Ureter (tissue), 1 donor: Measurements from ENCODE around the gene DNM1. TPM values are rescaled to one million over a fixed set of nuclear protein-coding genes. Genes with fewer than 3 reads are reported as not detected.
"Not testable (repeated sequence)": the region's sequence is repeated elsewhere in the genome, so short reads cannot be mapped to it uniquely, and the experiment has no call there.

Source experiments
- DNase-seq: peaks from one replicate; pipeline ENCODE4 v3.0.0-alpha.2; 2020; ENCODE audit warnings: low spot score
- total RNA-seq: library from RNA; stranded (reverse); gene quantifications from one replicate; pipeline ENCODE4 v1.2.4, GENCODE V29; 2023
- donor health status: DM: yes; HTN: yes; CAD: no.

Gene DNM1
- total RNA-seq, 1 donor from 2014 or later: 31.4 TPM

- no peak for DNase-seq
Measured at GRCh38 chr9:128178806-128179431, 24.3 kb upstream of the DNM1 start.

GRCh38 chr9:128180001-128180400, 23.2 kb upstream of the DNM1 start:
- no peak for DNase-seq

- no peak for DNase-seq
Measured at GRCh38 chr9:128180447-128180846, 22.7 kb upstream of the DNM1 start.

DNA sequence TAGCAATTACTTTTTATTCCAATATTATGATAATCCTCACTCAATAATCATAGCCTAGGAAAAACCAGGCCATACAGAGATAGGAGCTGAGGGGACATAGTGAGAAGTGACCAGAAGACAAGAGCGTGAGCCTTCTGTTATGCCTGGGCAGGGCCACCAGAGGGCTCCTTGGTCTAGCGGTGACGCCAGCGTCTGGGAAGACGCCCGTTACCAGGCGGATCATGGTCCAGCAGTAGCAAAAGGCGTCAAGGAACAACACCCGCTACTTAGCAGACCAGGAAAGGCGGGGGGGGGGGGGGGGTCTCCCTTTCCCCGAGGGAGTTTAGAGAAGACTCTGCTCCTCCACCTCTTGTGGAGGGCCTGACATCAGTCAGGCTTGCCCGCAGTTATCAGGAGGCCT, 21.7 kb upstream of the DNM1 start:
- not testable (repeated sequence) for DNase-seq

- no peak for DNase-seq
Measured at GRCh38 chr9:128182893-128183588, 20.1 kb upstream of the DNM1 start.

DNA sequence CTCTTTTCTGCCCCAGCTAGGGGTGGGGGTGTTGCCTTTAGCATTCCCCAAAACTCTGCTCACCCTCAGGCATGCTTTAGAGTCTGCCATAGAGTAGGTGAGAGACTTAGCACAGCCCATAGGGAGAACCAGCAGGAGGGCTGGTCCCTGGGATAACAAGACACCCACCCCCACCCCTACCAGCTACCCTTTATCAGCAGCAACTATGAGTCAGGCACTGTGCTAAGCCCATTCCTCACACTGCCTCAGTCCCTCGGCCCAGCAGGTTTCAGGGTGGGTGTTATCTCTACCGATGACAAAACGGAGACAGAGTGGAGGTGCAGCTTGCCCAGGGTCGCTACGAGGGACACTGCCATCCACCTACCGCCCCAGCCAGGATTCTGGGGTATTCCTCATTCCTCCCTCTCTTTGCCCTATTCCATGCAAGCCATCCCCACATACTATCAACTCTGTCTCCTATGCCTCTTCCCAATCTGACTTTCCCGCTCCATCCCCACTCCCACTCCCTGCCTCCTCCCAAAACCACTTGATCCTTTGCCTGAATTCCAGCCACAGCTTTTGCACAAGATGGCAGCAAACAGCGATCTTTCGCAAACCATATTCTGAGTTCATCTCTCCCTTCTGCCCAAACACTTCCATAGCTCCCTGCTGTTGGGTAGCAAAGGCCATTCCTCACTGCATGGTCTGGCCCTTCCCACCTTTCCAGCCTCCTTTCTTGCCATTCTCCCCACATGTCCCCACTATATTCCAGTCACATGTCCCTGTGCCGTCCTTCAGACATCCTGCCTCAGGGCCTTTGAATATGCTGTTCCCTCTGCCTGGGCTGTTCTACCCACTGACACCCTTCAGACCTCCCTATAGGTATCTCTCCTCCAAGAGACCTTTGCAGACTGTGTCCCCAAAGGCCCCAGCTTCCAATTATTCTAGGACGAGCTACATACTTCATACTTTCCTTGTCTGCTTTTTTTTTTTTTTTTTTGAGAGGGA, 16.9 kb upstream of the DNM1 start:
- DNase-seq: no peak

GRCh38 chr9:128187361-128187760, 15.8 kb upstream of the DNM1 start:
- no peak for DNase-seq

GRCh38 chr9:128188209-128188608, 15.0 kb upstream of the DNM1 start:
- no peak for DNase-seq

DNA sequence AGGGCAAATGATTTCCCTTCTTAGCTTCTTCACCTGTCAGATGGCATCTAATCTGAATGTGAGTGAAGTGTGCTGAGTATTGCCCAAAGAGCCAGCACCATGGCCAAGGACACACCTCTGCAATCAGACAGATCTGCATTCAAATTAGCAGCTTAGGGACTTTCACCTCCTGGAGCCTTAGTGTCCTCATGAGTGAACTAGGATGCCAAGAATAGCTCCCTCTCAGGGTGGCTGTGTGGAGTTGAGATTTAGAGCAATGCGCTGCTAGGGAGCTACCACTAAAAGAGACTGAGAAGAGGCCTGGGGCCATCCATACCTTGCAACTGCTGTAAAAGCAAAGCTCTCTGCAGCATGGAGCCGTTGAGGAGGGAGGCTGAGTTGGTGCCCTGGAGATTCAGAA, 13.2 kb upstream of the DNM1 start:
- DNase-seq: no peak

DNA sequence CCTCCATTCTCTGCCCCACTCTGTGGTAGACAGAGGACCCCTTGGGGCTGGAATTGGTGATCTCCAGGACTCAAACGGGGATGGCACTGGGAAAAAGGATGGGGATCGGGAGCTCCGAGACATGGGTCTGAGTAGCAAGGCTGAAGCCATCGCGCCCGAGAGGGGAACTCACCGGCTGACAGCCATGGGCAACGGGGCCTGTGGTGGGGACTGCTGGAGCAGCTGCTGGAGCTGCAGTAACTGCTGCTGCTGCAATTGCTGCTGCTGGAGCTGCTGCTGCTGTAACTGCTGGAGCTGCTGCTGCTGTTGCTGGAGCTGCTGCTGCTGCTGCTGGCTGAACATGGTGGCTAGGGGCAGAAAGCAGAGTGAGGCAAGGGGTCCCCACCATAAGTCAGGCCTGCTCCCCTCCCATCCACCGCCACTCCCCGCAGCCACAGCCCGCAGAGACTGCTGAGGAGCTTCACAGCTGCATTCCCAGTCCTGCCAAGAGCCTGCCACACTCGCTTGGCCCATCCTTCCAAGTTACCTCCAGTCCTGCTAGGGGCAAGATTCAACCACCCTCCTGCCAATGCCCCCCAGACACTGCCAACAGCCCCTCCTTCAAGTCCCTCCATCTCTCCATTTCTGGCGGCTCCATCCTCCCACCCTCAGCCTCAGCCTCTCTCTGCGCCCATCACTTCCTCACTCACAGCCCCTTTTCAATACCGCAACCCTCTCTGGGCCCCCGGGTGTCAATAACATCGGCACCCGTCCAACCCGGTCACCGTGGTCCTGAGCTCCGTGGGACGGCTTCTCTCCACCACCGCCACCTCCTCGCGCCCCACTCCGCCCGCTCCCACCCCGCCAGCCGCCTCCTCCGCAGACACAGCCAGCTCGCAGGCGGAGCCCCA, 12.4 kb upstream of the DNM1 start:
- DNase-seq: no peak

DNA sequence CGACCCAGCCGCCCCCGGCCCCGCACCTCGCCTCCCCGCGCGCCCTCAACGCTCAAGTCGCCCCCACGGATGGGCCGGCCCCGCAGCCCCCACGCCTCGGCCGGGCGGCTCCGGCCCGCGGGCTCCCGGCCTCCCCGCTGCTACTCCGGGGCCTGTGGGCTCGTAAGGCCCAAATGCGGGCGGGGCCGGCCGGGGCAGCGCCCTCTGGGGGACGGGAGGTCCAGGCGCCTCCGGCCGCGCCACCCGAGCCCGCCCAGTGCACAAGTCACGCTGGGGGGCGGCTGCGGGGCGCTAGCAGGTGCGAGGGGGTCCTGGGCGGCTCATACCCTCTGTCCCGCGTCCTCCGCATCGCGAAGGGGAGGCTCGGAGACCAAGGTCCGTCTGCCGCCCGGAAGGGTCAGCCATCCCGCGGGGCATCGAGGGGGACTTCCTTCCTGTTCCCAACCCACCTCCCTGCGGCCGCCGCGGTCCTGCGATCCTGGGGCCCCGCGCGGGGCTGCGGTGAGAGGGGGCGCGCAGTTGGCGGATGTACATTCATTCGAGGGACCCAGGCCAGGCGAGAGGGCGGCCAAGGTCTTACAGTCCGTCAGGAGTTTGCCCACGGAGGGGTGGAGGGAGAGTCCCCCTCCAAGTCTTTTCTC, 11.7 kb upstream of the DNM1 start, which contains the start of gene CIZ1:
Gene CIZ1 (minus strand): TSS at position 167 of the 641 bp plus-strand sequence. CDS start 715 bp downstream, outside the sequence.
- DNase-seq: peak; percentile 78

DNA sequence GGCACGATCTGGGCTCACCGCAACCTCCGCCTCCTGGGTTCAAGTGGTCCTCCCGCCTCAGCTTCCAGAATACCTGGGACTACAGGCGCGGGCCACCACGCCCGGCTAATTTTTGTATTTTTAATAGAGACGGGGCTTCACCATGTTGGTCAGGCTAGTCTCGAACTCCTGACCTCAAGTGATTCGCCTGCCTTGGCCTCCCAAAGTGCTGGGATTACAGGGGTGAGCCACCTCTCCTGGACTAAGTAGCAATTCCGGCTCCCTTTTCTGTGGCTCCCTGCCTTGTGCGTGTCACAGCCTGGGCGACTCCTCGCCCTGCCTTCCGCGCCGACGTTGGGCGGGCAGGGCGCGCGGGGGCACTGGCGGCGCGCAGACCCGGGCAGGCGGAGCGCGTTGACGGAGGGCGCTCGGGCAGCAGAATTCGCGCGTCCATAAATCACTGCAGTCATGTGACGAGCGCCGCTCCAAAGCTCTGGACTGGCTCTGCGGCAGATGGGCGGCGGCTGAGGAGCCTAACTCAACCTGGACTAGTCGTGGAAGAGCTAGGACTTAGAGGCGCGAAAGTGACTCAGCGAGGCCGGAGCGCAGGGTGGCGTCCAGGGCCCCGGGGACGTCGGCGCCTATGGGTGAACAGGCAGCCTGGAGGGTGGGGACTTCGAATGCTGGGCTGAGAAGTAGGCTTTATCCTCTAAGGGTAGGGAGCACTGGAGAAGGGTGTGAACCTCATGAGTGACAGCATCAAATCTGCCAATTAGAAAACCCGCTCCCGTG, 10.4 kb upstream of the DNM1 start:
- DNase-seq: peak; percentile 91

- no peak for DNase-seq
Measured at GRCh38 chr9:128193469-128194096, 9.6 kb upstream of the DNM1 start.

- no peak for DNase-seq
Measured at GRCh38 chr9:128201441-128202369, 1.5 kb upstream of the DNM1 start.

- no peak for DNase-seq
Measured at GRCh38 chr9:128202648-128203023, 543 bp upstream of the DNM1 start.

DNA sequence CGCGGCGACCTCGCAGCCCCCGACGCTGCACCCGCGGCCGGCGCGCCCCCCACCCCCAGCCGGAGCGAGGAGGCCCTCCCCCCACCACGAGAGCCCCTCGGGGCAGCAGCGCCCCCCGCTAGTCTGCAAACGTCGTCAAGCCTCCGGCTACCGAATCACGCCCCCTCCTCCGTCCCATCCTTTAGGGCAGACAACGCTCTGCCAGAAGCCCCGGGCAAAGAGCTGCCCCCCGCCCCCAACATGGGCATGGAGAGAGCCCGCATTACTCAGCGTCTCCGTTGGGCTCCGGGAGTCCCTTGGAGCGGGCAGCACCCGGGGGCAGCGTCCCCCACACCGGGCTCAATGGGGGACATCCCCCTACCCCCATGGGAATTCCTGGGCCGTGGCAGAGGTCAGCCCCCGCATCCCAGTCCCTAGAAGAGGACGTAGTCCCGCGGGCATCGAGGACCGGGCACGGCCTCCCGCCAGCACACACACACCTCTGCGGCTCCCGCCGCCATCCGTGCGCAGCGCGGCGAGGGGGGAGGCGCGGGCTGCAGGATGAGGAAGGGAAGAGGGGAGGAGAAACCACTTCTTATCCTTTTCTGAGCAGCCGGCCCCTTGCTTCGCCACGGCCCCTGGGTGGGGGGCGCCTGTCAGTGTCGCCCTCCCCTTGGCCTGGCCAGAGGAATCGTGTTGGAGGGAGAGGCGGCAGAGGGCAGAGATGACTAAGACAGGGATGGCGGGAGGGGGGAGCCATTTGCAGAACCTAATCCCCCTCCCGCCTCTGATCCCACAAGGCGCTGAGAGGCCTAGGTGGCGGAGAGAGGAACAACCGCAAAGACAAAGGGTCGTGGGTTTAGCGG, 750 bp downstream of the DNM1 start:
- DNase-seq: no peak

DNA sequence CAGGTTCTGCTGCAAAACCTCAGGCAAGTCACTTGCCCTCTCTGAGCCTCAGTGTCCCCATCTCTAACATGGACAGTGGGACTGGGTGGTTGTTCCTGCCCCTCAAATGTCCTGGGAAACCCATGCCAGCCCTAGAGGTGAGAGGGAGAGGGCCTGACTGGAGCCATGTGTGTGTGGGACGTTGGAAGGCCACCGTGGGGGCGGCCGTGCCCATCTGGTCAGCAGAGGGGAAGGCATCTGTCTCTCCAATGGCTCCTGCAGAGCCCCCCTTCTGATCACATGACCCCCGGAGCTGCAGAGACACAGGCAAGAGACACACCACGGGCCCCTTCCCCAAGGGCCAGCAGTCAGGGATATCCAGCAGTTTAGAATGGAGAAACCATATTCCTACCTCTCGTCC, 1.7 kb downstream of the DNM1 start:
- no peak for DNase-seq
